Liver (tissue), 3 donors: ENCODE measurements around the gene ABHD6.

Source experiments
- NR2F2 ChIP-seq: IDR thresholded peaks from 2 replicates; pipeline ENCODE4 v1.6.1; 2016; ENCODE audit warnings: antibody characterized with exemption
- SP1 ChIP-seq: IDR thresholded peaks from 2 replicates; pipeline ENCODE4 v1.6.1; 2018; ENCODE audit warnings: antibody characterized with exemption, mild to moderate bottlenecking
- TAF1 ChIP-seq: conservative IDR thresholded peaks from 2 replicates; pipeline ENCODE4 v1.6.1; 2016; ENCODE audit warnings: antibody characterized with exemption, mild to moderate bottlenecking
- TF ChIP-seq, protein P1 (sequence below): fragments of 150-350 bp; IDR thresholded peaks from 2 replicates; pipeline ENCODE4 v1.5.1; 2017; ENCODE audit warnings: improper control_type of control experiment, low read depth, low read length; ENCODE audit not compliant: missing input control
- TF ChIP-seq, protein P2 (sequence below): IDR thresholded peaks from 2 replicates; pipeline ENCODE4 v1.6.1; 2016; ENCODE audit warnings: antibody characterized with exemption
- TF ChIP-seq, protein P3 (sequence below): IDR thresholded peaks from 2 replicates; pipeline ENCODE4 v1.6.1; 2016; ENCODE audit warnings: antibody characterized with exemption, mild to moderate bottlenecking
- donor health status: healthy.
- donor health status: healthy.

DNA sequence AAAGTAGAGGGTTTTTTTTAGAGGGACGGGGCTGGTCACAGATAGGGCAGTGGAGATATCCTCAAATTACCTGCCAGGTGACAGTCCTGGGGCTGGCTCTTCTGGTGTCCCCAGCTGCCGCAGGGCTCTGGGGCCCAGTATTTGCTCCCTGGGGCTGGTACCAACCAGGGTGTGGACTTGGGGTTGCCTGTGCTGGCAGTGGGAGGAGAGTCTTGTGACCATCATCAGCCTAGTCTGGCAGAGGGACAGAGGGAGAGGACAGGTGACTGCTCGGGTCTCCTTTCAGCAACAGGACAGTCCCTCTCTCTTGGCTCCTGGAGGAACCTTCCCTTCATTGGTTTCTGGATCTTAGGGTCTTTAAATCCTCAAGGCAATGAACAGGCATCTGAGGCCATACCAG is 60.6 kb downstream of the ABHD6 start:
- TF ChIP-seq, protein P1, sequence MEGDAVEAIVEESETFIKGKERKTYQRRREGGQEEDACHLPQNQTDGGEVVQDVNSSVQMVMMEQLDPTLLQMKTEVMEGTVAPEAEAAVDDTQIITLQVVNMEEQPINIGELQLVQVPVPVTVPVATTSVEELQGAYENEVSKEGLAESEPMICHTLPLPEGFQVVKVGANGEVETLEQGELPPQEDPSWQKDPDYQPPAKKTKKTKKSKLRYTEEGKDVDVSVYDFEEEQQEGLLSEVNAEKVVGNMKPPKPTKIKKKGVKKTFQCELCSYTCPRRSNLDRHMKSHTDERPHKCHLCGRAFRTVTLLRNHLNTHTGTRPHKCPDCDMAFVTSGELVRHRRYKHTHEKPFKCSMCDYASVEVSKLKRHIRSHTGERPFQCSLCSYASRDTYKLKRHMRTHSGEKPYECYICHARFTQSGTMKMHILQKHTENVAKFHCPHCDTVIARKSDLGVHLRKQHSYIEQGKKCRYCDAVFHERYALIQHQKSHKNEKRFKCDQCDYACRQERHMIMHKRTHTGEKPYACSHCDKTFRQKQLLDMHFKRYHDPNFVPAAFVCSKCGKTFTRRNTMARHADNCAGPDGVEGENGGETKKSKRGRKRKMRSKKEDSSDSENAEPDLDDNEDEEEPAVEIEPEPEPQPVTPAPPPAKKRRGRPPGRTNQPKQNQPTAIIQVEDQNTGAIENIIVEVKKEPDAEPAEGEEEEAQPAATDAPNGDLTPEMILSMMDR = no peak
- TF ChIP-seq NR2F2 (no peak), SP1 (no peak), TAF1 (no peak)
- TF ChIP-seq, protein P2, sequence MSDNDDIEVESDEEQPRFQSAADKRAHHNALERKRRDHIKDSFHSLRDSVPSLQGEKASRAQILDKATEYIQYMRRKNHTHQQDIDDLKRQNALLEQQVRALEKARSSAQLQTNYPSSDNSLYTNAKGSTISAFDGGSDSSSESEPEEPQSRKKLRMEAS = no peak
- TF ChIP-seq, protein P3, sequence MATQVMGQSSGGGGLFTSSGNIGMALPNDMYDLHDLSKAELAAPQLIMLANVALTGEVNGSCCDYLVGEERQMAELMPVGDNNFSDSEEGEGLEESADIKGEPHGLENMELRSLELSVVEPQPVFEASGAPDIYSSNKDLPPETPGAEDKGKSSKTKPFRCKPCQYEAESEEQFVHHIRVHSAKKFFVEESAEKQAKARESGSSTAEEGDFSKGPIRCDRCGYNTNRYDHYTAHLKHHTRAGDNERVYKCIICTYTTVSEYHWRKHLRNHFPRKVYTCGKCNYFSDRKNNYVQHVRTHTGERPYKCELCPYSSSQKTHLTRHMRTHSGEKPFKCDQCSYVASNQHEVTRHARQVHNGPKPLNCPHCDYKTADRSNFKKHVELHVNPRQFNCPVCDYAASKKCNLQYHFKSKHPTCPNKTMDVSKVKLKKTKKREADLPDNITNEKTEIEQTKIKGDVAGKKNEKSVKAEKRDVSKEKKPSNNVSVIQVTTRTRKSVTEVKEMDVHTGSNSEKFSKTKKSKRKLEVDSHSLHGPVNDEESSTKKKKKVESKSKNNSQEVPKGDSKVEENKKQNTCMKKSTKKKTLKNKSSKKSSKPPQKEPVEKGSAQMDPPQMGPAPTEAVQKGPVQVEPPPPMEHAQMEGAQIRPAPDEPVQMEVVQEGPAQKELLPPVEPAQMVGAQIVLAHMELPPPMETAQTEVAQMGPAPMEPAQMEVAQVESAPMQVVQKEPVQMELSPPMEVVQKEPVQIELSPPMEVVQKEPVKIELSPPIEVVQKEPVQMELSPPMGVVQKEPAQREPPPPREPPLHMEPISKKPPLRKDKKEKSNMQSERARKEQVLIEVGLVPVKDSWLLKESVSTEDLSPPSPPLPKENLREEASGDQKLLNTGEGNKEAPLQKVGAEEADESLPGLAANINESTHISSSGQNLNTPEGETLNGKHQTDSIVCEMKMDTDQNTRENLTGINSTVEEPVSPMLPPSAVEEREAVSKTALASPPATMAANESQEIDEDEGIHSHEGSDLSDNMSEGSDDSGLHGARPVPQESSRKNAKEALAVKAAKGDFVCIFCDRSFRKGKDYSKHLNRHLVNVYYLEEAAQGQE = no peak
